ENCODE results near the gene IRF1.

GRCh38 chr5:132471944-132472343 lies 18.6 kb downstream of the IRF1 start:
- no peak for TF ChIP-seq POLR2A (IDR thresholded peaks at IDR 0.05)
- no peak for TF ChIP-seq CTCF (IDR thresholded peaks at IDR 0.05)
